K562 (cell line): Measurements from ENCODE around the gene EPS8. TPM values are rescaled to one million over a fixed set of nuclear protein-coding genes. Genes with fewer than 3 reads are reported as not detected.

Experiments used
- ATAC-seq: fragments of 200-7000 bp; cut with Tn5 transposase; 3 replicates; pipeline ENCODE4 v1.9.1; 2020; ENCODE audit warnings: moderate library complexity
- BruUV-seq: library from RNA; stranded (reverse); fragments of 400-500 nt; replicated peaks from 2 replicates; lab custom pipeline; 2021; lab: Mats Ljungman, UMichigan
- CTCF ChIA-PET: fragments of 300-600 bp; formaldehyde crosslinking; extraction: SDS; loops from one replicate; lab custom pipeline; 2021; ENCODE audit warnings: low intra/inter-chr PET ratio; lab: Yijun Ruan, JAX
- POLR2A ChIA-PET: fragments of 300-600, 350-650 bp; sonication (Branson Sonifier 250); formaldehyde crosslinking; extraction: SDS; loops from one replicate; lab custom pipeline; 2021; ENCODE audit warnings: antibody characterized with exemption, inconsistent platforms; lab: Yijun Ruan, JAX
- DNase-seq, 4 experiments: peaks; one replicate each; pipeline versions ENCODE4 v3.0.0 to v3.0.0-alpha.2; 2011 to 2018; ENCODE audit warnings: low spot score in 3 of 4, mixed read lengths in 3 of 4; ENCODE audit errors: extremely low read depth in 1 of 4
- FAIRE-seq: peaks from 2 replicates; lab custom pipeline; 2011; peaks lifted over from hg19 to GRCh38; lab: Jason Lieb, UNC
- H2AFZ ChIP-seq: 2 replicates; pipeline ENCODE4 v1.6.0; 2011; ENCODE audit warnings: low read depth, low read length, control low read depth, inconsistent platforms
- H3K27ac ChIP-seq: fragments of 200-600 bp; 3 replicates; pipeline ENCODE4 v1.8.0; 2011; ENCODE audit warnings: low read depth, mild to moderate bottlenecking, control low read depth, inconsistent platforms, low read length, moderate library complexity, mixed read lengths; ENCODE audit errors: extremely low read depth
- H3K27me3 ChIP-seq, 2 experiments: fragments of 300-600 bp in 1 of 2; 2 replicates in 1 of 2; 3 replicates in 1 of 2; pipeline versions ENCODE4 v1.6.0 to v1.8.0; 2011; ENCODE audit warnings: inconsistent platforms in 2 of 2, low read length in 2 of 2, mild to moderate bottlenecking in 1 of 2, mixed read lengths in 1 of 2, moderate library complexity in 1 of 2; ENCODE audit not compliant: control insufficient read depth in 2 of 2, insufficient read depth in 2 of 2
- H3K36me3 ChIP-seq: fragments of 300-600 bp; 3 replicates; pipeline ENCODE4 v1.8.0; 2011; ENCODE audit warnings: mild to moderate bottlenecking, low read length, inconsistent platforms; ENCODE audit not compliant: control insufficient read depth, insufficient read depth
- H3K4me1 ChIP-seq, 2 experiments: fragments of 200-600 bp in 1 of 2; replicated peaks in 1 of 2; 2 replicates in 1 of 2; 3 replicates in 1 of 2; pipeline versions ENCODE4 v1.5.1 to v1.8.0; 2011; ENCODE audit warnings: inconsistent platforms in 2 of 2, low read length in 2 of 2, mild to moderate bottlenecking in 1 of 2, mixed read lengths in 1 of 2, moderate library complexity in 1 of 2; ENCODE audit not compliant: control insufficient read depth in 2 of 2, insufficient read depth in 2 of 2
- H3K4me2 ChIP-seq: 2 replicates; pipeline ENCODE4 v1.6.1; 2011; ENCODE audit warnings: low read length, control low read depth, inconsistent platforms, mixed read lengths; ENCODE audit not compliant: insufficient read depth
- H3K4me3 ChIP-seq: fragments of 200-600 bp; sonication (generic), shearing (Covaris generic); 2 replicates; pipeline ENCODE4 v1.5.1; 2016; ENCODE audit warnings: control low read depth, inconsistent platforms
- H3K79me2 ChIP-seq: fragments of 200-600 bp; 3 replicates; pipeline ENCODE4 v1.8.0; 2011; ENCODE audit warnings: low read length, inconsistent platforms; ENCODE audit not compliant: control insufficient read depth, insufficient read depth
- H3K9ac ChIP-seq, 2 experiments: 2 replicates each; pipeline versions ENCODE4 v1.6.0 to v1.6.1; 2011; ENCODE audit warnings: low read depth in 2 of 2, low read length in 2 of 2, control low read depth in 1 of 2, inconsistent platforms in 1 of 2, mild to moderate bottlenecking in 1 of 2, mixed read lengths in 1 of 2; ENCODE audit not compliant: insufficient read depth in 1 of 2
- H3K9me1 ChIP-seq: one replicate; pipeline ENCODE4 v1.6.0; 2011; ENCODE audit warnings: inconsistent platforms, mild to moderate bottlenecking, low read length, moderate library complexity; ENCODE audit not compliant: control insufficient read depth, insufficient read depth
- H3K9me3 ChIP-seq: replicated peaks from 2 replicates; pipeline ENCODE4 v1.5.1; 2011; ENCODE audit warnings: low read depth, low read length, inconsistent platforms; ENCODE audit not compliant: control insufficient read depth, insufficient read depth
- H4K20me1 ChIP-seq: replicated peaks from 2 replicates; pipeline ENCODE4 v1.6.1; 2011; ENCODE audit warnings: low read length, inconsistent platforms, mixed read lengths; ENCODE audit not compliant: control insufficient read depth, insufficient read depth
- ELF1 ChIP-seq: fragments of 200-800 bp; sonication (Bioruptor generic); IDR thresholded peaks from 2 replicates; pipeline ENCODE4 v1.6.1; 2016; ENCODE audit warnings: missing genetic modification characterization, missing compliant biosample characterization
- PTRF ChIP-seq: fragments of 450-650 bp; IDR thresholded peaks from 2 replicates; pipeline ENCODE4 v1.6.1; 2016; ENCODE audit warnings: mild to moderate bottlenecking, missing genetic modification characterization, missing compliant biosample characterization
- RB1 ChIP-seq: fragments of 450-650 bp; IDR thresholded peaks from 2 replicates; pipeline ENCODE4 v1.6.1; 2017; ENCODE audit warnings: low read depth, mild to moderate bottlenecking
- RFX7 ChIP-seq: fragments of 250-450 bp; sonication (Bioruptor Pico); IDR thresholded peaks from 2 replicates; pipeline ENCODE4 v1.5.1; 2021; ENCODE audit warnings: mild to moderate bottlenecking
- STAG1 ChIP-seq: sonication (generic); formaldehyde crosslinking; IDR thresholded peaks from 2 replicates; pipeline ENCODE4 v1.5.0; 2020; ENCODE audit warnings: missing genetic modification reagents, borderline replicate concordance
- STAT5B ChIP-seq: fragments of 250-450 bp; sonication (Bioruptor Pico); IDR thresholded peaks from 2 replicates; pipeline ENCODE4 v1.8.0; 2021; ENCODE audit warnings: mild to moderate bottlenecking, inconsistent platforms
- ZNF57 ChIP-seq: fragments of 450-650 bp; formaldehyde crosslinking; IDR thresholded peaks from 2 replicates; pipeline ENCODE4 v1.4.0; 2020; ENCODE audit warnings: mild to moderate bottlenecking, moderate library complexity
- ZNF592 ChIP-seq: fragments of 450-650 bp; IDR thresholded peaks from 2 replicates; pipeline ENCODE4 v1.6.1; 2017; ENCODE audit warnings: antibody characterized with exemption, mild to moderate bottlenecking
- WGBS: fragments of 100-300 bp; shearing (Covaris generic); methylation state at CpG from one replicate; pipeline ENCODE4 v1.1.6; 2016; ENCODE audit warnings: low coverage, mixed read lengths; ENCODE audit not compliant: insufficient coverage; ENCODE audit errors: missing lambda C conversion rate; 5-methylcytosine and 5-hydroxymethylcytosine counted together
- in situ Hi-C: fragments of 300-500 bp; cut with MboI; formaldehyde crosslinking; loops from 4 replicates; pipeline ENCODE4 v1.15.0; 2018; ENCODE audit warnings: inconsistent platforms, mixed read lengths
- intact Hi-C: fragments of 100-400 bp; cut with micrococcal nuclease; formaldehyde crosslinking; loops from 2 replicates; pipeline ENCODE4 v1.14.2; 2022
- polyA plus RNA-seq, 8 experiments: library from polyadenylated mRNA; depleted of rRNA in 4 of 8; stranded (reverse) in 5 of 8; unstranded in 3 of 8; fragments of >200 nt; fragmentation: Nextera tagmentation in 2 of 8; fragmentation: Illumina TruSeq in 1 of 8; extraction: Ambion mirVana in 2 of 8; extraction: Trizol in 1 of 8; gene quantifications; 2 replicates each; pipeline versions ENCODE4 v1.2.1 to v1.2.3, GENCODE V29; 2011 to 2014; ENCODE audit warnings: inconsistent platforms in 1 of 8, missing spikeins in 1 of 8
- total RNA-seq, 7 experiments: library from RNA; depleted of rRNA in 6 of 7; stranded (reverse); fragments of >200 nt in 6 of 7; fragmentation: Illumina TruSeq in 2 of 7; extraction: Trizol in 2 of 7; gene quantifications; 2 replicates each; pipeline versions ENCODE4 v1.2.1 to v1.2.3, GENCODE V29; 2011 to 2021; ENCODE audit warnings: low replicate concordance in 1 of 7
- TF ChIP-seq, protein P1 (sequence below): fragments of 250-450 bp; sonication (Bioruptor Pico); IDR thresholded peaks from 2 replicates; pipeline ENCODE4 v1.4.0; 2020; ENCODE audit warnings: mild to moderate bottlenecking, moderate library complexity
- TF ChIP-seq, protein P2 (sequence below): IDR thresholded peaks from 2 replicates; pipeline ENCODE4 v1.6.1; 2011; ENCODE audit warnings: borderline replicate concordance, low read depth, mild to moderate bottlenecking, moderate library complexity, low read length; ENCODE audit not compliant: insufficient read depth, poor library complexity, severe bottlenecking
- TF ChIP-seq, protein P3 (sequence below): fragments of 250-450 bp; sonication (Bioruptor Pico); IDR thresholded peaks from 2 replicates; pipeline ENCODE4 v1.8.0; 2022; ENCODE audit warnings: inconsistent platforms, mild to moderate bottlenecking, moderate library complexity, borderline replicate concordance

Gene EPS8
- total and polyA plus RNA-seq, 9 of the 15 experiments (the other 6 are each of a cell fraction or from before 2014, with no cell fraction given), result 0.10 to 1.9 (median 0.33) TPM

GRCh38 chr12:15591811-15592210 is 197.4 kb downstream of the EPS8 start:
- no peak overlapping the region for H3K27ac ChIP-seq
- H3K4me2 ChIP-seq, result no peak overlapping the region
- H3K79me2 ChIP-seq, result no peaks in the 10 kb centered on the region
- no peak for ATAC-seq
- H3K27me3 ChIP-seq, result no peaks in the 10 kb centered on the region
- H3K4me3 ChIP-seq, result no peak overlapping the region
- no peaks in the 10 kb centered on the region for H3K9me1 ChIP-seq
- no peaks in the 10 kb centered on the region for H3K9me3 ChIP-seq
- H3K4me1 ChIP-seq, result no peaks in the 10 kb centered on the region; a peak in 1 of 5 replicates
- CTCF ChIA-PET, result no interaction called here
- no peaks in the 10 kb centered on the region for H4K20me1 ChIP-seq
- DNase-seq, result no peak
- FAIRE-seq, result no peak
- intact Hi-C loops, result loop anchor here (2.0 kb wide), 1 partner anchor 265 kb away; no protein-coding TSS in a partner anchor
- no peak overlapping the region for H2AFZ ChIP-seq
- H3K9ac ChIP-seq, result no peak overlapping the region
- POLR2A ChIA-PET, result interaction anchor here (0.6 kb wide), 2 partner anchors 24 to 65 kb away, joined by 3 read pairs; no protein-coding TSS in a partner anchor
- no peaks in the 10 kb centered on the region for H3K36me3 ChIP-seq
- in situ Hi-C loops, result no loop called here
- WGBS, result 0% methylated on average over 5 of the region's 5 CpGs
- BruUV-seq, result no TSS peak
- TF ChIP-seq STAT5B (CRISPR knock-in tag), result no peak
- TF ChIP-seq ZNF592, result no peak
- no peak for TF ChIP-seq STAG1
- TF ChIP-seq ZNF57 (CRISPR knock-in tag), result no peak
- TF ChIP-seq PTRF (tag), result no peak
- TF ChIP-seq, protein P1, sequence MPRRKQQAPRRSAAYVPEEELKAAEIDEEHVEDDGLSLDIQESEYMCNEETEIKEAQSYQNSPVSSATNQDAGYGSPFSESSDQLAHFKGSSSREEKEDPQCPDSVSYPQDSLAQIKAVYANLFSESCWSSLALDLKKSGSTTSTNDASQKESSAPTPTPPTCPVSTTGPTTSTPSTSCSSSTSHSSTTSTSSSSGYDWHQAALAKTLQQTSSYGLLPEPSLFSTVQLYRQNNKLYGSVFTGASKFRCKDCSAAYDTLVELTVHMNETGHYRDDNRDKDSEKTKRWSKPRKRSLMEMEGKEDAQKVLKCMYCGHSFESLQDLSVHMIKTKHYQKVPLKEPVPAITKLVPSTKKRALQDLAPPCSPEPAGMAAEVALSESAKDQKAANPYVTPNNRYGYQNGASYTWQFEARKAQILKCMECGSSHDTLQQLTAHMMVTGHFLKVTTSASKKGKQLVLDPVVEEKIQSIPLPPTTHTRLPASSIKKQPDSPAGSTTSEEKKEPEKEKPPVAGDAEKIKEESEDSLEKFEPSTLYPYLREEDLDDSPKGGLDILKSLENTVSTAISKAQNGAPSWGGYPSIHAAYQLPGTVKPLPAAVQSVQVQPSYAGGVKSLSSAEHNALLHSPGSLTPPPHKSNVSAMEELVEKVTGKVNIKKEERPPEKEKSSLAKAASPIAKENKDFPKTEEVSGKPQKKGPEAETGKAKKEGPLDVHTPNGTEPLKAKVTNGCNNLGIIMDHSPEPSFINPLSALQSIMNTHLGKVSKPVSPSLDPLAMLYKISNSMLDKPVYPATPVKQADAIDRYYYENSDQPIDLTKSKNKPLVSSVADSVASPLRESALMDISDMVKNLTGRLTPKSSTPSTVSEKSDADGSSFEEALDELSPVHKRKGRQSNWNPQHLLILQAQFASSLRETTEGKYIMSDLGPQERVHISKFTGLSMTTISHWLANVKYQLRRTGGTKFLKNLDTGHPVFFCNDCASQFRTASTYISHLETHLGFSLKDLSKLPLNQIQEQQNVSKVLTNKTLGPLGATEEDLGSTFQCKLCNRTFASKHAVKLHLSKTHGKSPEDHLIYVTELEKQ, result no peak
- TF ChIP-seq RFX7 (CRISPR knock-in tag), result no peak
- TF ChIP-seq ELF1 (tag), result no peak
- no peak for TF ChIP-seq RB1
- TF ChIP-seq, protein P2, sequence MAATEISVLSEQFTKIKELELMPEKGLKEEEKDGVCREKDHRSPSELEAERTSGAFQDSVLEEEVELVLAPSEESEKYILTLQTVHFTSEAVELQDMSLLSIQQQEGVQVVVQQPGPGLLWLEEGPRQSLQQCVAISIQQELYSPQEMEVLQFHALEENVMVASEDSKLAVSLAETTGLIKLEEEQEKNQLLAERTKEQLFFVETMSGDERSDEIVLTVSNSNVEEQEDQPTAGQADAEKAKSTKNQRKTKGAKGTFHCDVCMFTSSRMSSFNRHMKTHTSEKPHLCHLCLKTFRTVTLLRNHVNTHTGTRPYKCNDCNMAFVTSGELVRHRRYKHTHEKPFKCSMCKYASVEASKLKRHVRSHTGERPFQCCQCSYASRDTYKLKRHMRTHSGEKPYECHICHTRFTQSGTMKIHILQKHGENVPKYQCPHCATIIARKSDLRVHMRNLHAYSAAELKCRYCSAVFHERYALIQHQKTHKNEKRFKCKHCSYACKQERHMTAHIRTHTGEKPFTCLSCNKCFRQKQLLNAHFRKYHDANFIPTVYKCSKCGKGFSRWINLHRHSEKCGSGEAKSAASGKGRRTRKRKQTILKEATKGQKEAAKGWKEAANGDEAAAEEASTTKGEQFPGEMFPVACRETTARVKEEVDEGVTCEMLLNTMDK, result no peak
- TF ChIP-seq, protein P3, sequence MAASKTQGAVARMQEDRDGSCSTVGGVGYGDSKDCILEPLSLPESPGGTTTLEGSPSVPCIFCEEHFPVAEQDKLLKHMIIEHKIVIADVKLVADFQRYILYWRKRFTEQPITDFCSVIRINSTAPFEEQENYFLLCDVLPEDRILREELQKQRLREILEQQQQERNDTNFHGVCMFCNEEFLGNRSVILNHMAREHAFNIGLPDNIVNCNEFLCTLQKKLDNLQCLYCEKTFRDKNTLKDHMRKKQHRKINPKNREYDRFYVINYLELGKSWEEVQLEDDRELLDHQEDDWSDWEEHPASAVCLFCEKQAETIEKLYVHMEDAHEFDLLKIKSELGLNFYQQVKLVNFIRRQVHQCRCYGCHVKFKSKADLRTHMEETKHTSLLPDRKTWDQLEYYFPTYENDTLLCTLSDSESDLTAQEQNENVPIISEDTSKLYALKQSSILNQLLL (CRISPR knock-in tag), result no peak
